HCT116 (cell line): ENCODE measurements around the gene NIBAN1. TPM values are rescaled to one million over a fixed set of nuclear protein-coding genes. Genes with fewer than 3 reads are reported as not detected.

ENCODE experiments used
- ATAC-seq: fragments of 200-7000 bp; cut with Tn5 transposase; 2 replicates; pipeline ENCODE4 v1.9.1; 2020; ENCODE audit warnings: mild to moderate bottlenecking, moderate library complexity
- BruUV-seq: library from RNA; stranded (reverse); fragments of 400-500 nt; replicated peaks from 2 replicates; lab custom pipeline; 2021; lab: Mats Ljungman, UMichigan
- CTCF ChIA-PET: fragments of 300-600 bp; sonication (Branson Sonifier 250); formaldehyde crosslinking; loops from one replicate; lab custom pipeline; 2021; ENCODE audit warnings: antibody characterized with exemption; lab: Charles Lee
- POLR2A ChIA-PET: fragments of 300-600, 350-600 bp; sonication (Branson Sonifier 250); formaldehyde crosslinking; loops from one replicate; lab custom pipeline; 2021; ENCODE audit warnings: antibody characterized with exemption; lab: Charles Lee
- RAD21 ChIA-PET, 2 experiments: fragments of 300-600 bp; sonication (Branson Sonifier 250); formaldehyde crosslinking; loops; one replicate each; lab custom pipeline; 2023; ENCODE audit warnings: low total read pairs in 2 of 2; ENCODE audit not compliant: uncharacterized antibody in 2 of 2, unreplicated experiment in 2 of 2, low non-redundant PET in 1 of 2; lab: Charles Lee
- DNase-seq: peaks from one replicate; pipeline ENCODE4 v3.0.0-alpha.2; 2010; ENCODE audit warnings: low read depth, low spot score
- H2AFZ ChIP-seq: fragments of 200-600 bp; shearing (Covaris generic), sonication (generic); 2 replicates; pipeline ENCODE4 v1.6.1; 2017; ENCODE audit warnings: low read depth, mixed run types, mixed read lengths, antibody characterized with exemption, low read length; ENCODE audit not compliant: poor library complexity, severe bottlenecking
- H3K27ac ChIP-seq: 2 replicates; pipeline ENCODE4 v1.5.1; 2012; ENCODE audit warnings: low read depth, low read length
- H3K27me3 ChIP-seq: fragments of 200-600 bp; sonication (generic); 2 replicates; pipeline ENCODE4 v1.6.1; 2016; ENCODE audit warnings: mixed run types, low read length, mixed read lengths; ENCODE audit not compliant: insufficient read depth
- H3K36me3 ChIP-seq, 2 experiments: fragments of 200-500 bp in 1 of 2; fragments of 200-600 bp in 1 of 2; sonication (Bioruptor generic) in 1 of 2; sonication (generic) in 1 of 2; 2 replicates each; pipeline versions ENCODE4 v1.5.1 to v1.6.1; 2014 to 2016; ENCODE audit warnings: low read length in 2 of 2, inconsistent platforms in 1 of 2, mixed read lengths in 1 of 2, mixed run types in 1 of 2; ENCODE audit not compliant: insufficient read depth in 2 of 2, control insufficient read depth in 1 of 2
- H3K4me1 ChIP-seq, 2 experiments: fragments of 200-600 bp in 1 of 2; sonication (generic) in 1 of 2; 2 replicates each; pipeline versions ENCODE4 v1.5.1 to v1.6.1; 2012 to 2017; ENCODE audit warnings: low read length in 2 of 2, inconsistent platforms in 1 of 2, mild to moderate bottlenecking in 1 of 2, mixed read lengths in 1 of 2, mixed run types in 1 of 2, moderate library complexity in 1 of 2; ENCODE audit not compliant: insufficient read depth in 2 of 2, control insufficient read depth in 1 of 2
- H3K4me2 ChIP-seq: fragments of 200-600 bp; sonication (generic); 2 replicates; pipeline ENCODE4 v1.6.1; 2017; ENCODE audit warnings: mixed run types, low read length, mixed read lengths
- H3K4me3 ChIP-seq, 2 experiments: fragments of 200-600 bp in 1 of 2; sonication (generic) in 1 of 2; replicated peaks in 1 of 2; 2 replicates each; pipeline ENCODE4 v1.5.1; 2011 to 2016; ENCODE audit warnings: low read length in 2 of 2, control low read depth in 1 of 2, low read depth in 1 of 2, mild to moderate bottlenecking in 1 of 2, mixed read lengths in 1 of 2, mixed run types in 1 of 2
- H3K79me2 ChIP-seq: fragments of 200-600 bp; sonication (generic); 2 replicates; pipeline ENCODE4 v1.6.1; 2017; ENCODE audit warnings: mild to moderate bottlenecking, mixed run types, low read length, moderate library complexity, mixed read lengths; ENCODE audit not compliant: insufficient read depth
- H3K9ac ChIP-seq: fragments of 200-600 bp; sonication (generic); 2 replicates; pipeline ENCODE4 v1.6.1; 2016; ENCODE audit warnings: low read length, mixed read lengths
- H3K9me2 ChIP-seq: fragments of 200-600 bp; sonication (generic), shearing (Covaris generic); 2 replicates; pipeline ENCODE4 v1.6.1; 2017; ENCODE audit warnings: mixed run types, mild to moderate bottlenecking, moderate library complexity; ENCODE audit not compliant: insufficient read depth
- H3K9me3 ChIP-seq, 2 experiments: fragments of 200-500 bp in 1 of 2; fragments of 200-600 bp in 1 of 2; sonication (Bioruptor generic) in 1 of 2; sonication (generic) in 1 of 2; 2 replicates each; pipeline ENCODE4 v1.6.1; 2014 to 2017; ENCODE audit warnings: low read length in 2 of 2, mixed read lengths in 2 of 2, inconsistent platforms in 1 of 2, low read depth in 1 of 2, mild to moderate bottlenecking in 1 of 2, mixed run types in 1 of 2, moderate library complexity in 1 of 2; ENCODE audit not compliant: control insufficient read depth in 1 of 2, insufficient read depth in 1 of 2
- H4K20me1 ChIP-seq: fragments of 200-600 bp; sonication (generic), shearing (Covaris generic); 2 replicates; pipeline ENCODE4 v1.6.1; 2017; ENCODE audit warnings: mixed run types, mild to moderate bottlenecking, moderate library complexity; ENCODE audit not compliant: insufficient read depth
- CEBPB ChIP-seq: IDR thresholded peaks from 2 replicates; pipeline ENCODE4 v1.6.1; 2012; ENCODE audit warnings: low read depth
- EGR1 ChIP-seq: IDR thresholded peaks from 2 replicates; pipeline ENCODE4 v1.6.1; 2012; ENCODE audit warnings: low read depth
- ELF1 ChIP-seq: IDR thresholded peaks from 2 replicates; pipeline ENCODE4 v1.6.1; 2012; ENCODE audit warnings: low read depth, borderline replicate concordance
- EZH2 ChIP-seq: fragments of 200-600 bp; sonication (generic); IDR thresholded peaks from 2 replicates; pipeline ENCODE4 v1.6.1; 2017; ENCODE audit warnings: antibody characterized with exemption, mixed run types
- EZH2phosphoT487 ChIP-seq: fragments of 200-600 bp; IDR thresholded peaks from 2 replicates; pipeline ENCODE4 v1.6.1; 2018; ENCODE audit warnings: antibody characterized with exemption, borderline replicate concordance
- FOSL1 ChIP-seq: IDR thresholded peaks from 2 replicates; pipeline ENCODE4 v1.6.1; 2012; ENCODE audit warnings: low read depth
- JUND ChIP-seq: IDR thresholded peaks from 2 replicates; pipeline ENCODE4 v1.6.1; 2012
- MAX ChIP-seq: IDR thresholded peaks from 2 replicates; pipeline ENCODE4 v1.6.1; 2012
- RAD21 ChIP-seq: IDR thresholded peaks from 2 replicates; pipeline ENCODE4 v1.6.1; 2012; ENCODE audit warnings: low read depth, mild to moderate bottlenecking
- SIN3A ChIP-seq: IDR thresholded peaks from 2 replicates; pipeline ENCODE4 v1.6.1; 2012; ENCODE audit warnings: low read depth
- SP1 ChIP-seq: IDR thresholded peaks from 2 replicates; pipeline ENCODE4 v1.6.1; 2012; ENCODE audit warnings: low read depth
- YY1 ChIP-seq: IDR thresholded peaks from 2 replicates; pipeline ENCODE4 v1.6.1; 2011; ENCODE audit warnings: low read length, low read depth, moderate library complexity, mild to moderate bottlenecking; ENCODE audit not compliant: insufficient replicate concordance; ENCODE audit errors: extremely low read depth
- ZFX ChIP-seq: fragments of 450-650 bp; IDR thresholded peaks from 2 replicates; pipeline ENCODE4 v1.6.1; 2017
- ZNF274 ChIP-seq: fragments of 200-500 bp; sonication (Bioruptor generic); IDR thresholded peaks from 2 replicates; pipeline ENCODE4 v1.6.1; 2014; ENCODE audit warnings: mild to moderate bottlenecking, low read depth, low read length, inconsistent platforms
- intact Hi-C: fragments of 100-400 bp; cut with micrococcal nuclease; formaldehyde crosslinking; loops from 2 replicates; pipeline ENCODE4 v1.10.0; 2022
- total RNA-seq: library from RNA; stranded (reverse); gene quantifications from one replicate; pipeline ENCODE4 v1.2.1, GENCODE V29; 2021; ENCODE audit not compliant: unreplicated experiment
- TF ChIP-seq, protein P1 (sequence below): IDR thresholded peaks from 2 replicates; pipeline ENCODE4 v1.6.1; 2012
- TF ChIP-seq, protein P2 (sequence below): IDR thresholded peaks from 2 replicates; pipeline ENCODE4 v1.6.1; 2011; ENCODE audit warnings: mild to moderate bottlenecking, low read length, moderate library complexity; ENCODE audit not compliant: insufficient replicate concordance; ENCODE audit errors: extremely low read depth
- TF ChIP-seq, protein P3 (sequence below), 3 experiments: fragments of 200-600 bp in 1 of 3; sonication (generic) in 1 of 3; IDR thresholded peaks in 2 of 3; conservative IDR thresholded peaks in 1 of 3; 2 replicates each; pipeline ENCODE4 v1.5.1; 2012 to 2017; ENCODE audit warnings: low read depth in 2 of 3, low read length in 2 of 3, antibody characterized with exemption in 1 of 3, borderline replicate concordance in 1 of 3, control low read depth in 1 of 3, mild to moderate bottlenecking in 1 of 3, mixed read lengths in 1 of 3, mixed run types in 1 of 3, moderate library complexity in 1 of 3; ENCODE audit not compliant: insufficient read depth in 1 of 3

NIBAN1 gene
- total RNA-seq, 1 experiment from 2014 or later, result 10.3 TPM

DNA sequence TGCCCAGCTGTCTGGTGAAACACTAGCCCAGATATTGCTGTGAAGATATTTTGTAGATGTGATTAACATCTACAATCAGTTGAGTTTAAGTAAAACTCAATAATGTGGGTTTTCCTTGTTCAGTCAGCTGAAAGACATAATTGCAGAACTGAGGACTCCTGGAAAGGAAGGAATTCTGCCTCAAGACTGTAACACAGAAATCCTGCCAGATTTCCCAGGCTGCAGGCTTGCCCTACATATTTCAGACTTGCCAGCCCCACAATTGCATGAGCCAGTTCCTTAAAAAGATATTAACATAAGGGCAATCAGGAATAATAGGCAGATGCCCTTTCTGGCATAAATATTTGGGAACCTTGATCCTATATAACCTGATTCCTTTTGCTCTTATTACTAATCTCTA, 14.2 kb upstream of the NIBAN1 start:
- no TSS peak for BruUV-seq
- TF ChIP-seq, protein P1, sequence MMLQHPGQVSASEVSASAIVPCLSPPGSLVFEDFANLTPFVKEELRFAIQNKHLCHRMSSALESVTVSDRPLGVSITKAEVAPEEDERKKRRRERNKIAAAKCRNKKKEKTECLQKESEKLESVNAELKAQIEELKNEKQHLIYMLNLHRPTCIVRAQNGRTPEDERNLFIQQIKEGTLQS, result no peak
- no peak for TF ChIP-seq JUND
- TF ChIP-seq MAX, result no peak
- TF ChIP-seq RAD21, result no peak
- TF ChIP-seq, protein P2, sequence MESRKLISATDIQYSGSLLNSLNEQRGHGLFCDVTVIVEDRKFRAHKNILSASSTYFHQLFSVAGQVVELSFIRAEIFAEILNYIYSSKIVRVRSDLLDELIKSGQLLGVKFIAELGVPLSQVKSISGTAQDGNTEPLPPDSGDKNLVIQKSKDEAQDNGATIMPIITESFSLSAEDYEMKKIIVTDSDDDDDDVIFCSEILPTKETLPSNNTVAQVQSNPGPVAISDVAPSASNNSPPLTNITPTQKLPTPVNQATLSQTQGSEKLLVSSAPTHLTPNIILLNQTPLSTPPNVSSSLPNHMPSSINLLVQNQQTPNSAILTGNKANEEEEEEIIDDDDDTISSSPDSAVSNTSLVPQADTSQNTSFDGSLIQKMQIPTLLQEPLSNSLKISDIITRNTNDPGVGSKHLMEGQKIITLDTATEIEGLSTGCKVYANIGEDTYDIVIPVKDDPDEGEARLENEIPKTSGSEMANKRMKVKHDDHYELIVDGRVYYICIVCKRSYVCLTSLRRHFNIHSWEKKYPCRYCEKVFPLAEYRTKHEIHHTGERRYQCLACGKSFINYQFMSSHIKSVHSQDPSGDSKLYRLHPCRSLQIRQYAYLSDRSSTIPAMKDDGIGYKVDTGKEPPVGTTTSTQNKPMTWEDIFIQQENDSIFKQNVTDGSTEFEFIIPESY, result no peak
- no peak for TF ChIP-seq ELF1
- TF ChIP-seq SP1, result no peak
- TF ChIP-seq YY1, result no peak
- no peak for TF ChIP-seq SIN3A
- TF ChIP-seq, protein P3, sequence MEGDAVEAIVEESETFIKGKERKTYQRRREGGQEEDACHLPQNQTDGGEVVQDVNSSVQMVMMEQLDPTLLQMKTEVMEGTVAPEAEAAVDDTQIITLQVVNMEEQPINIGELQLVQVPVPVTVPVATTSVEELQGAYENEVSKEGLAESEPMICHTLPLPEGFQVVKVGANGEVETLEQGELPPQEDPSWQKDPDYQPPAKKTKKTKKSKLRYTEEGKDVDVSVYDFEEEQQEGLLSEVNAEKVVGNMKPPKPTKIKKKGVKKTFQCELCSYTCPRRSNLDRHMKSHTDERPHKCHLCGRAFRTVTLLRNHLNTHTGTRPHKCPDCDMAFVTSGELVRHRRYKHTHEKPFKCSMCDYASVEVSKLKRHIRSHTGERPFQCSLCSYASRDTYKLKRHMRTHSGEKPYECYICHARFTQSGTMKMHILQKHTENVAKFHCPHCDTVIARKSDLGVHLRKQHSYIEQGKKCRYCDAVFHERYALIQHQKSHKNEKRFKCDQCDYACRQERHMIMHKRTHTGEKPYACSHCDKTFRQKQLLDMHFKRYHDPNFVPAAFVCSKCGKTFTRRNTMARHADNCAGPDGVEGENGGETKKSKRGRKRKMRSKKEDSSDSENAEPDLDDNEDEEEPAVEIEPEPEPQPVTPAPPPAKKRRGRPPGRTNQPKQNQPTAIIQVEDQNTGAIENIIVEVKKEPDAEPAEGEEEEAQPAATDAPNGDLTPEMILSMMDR (IDR thresholded peaks at IDR 0.05 in 2 of 3, conservative IDR thresholded peaks at IDR 0.05 in 1 of 3; ENCODE audit: borderline replicate concordance in 1 of 3, insufficient read depth in 1 of 3, low read depth in 2 of 3, low read length in 2 of 3), result no peak
- TF ChIP-seq EZH2phosphoT487, result no peak
- TF ChIP-seq ZFX, result no peak
- no peak for TF ChIP-seq ZNF274
- no peak for TF ChIP-seq EZH2
- TF ChIP-seq FOSL1, result no peak
- no peak for TF ChIP-seq EGR1
- TF ChIP-seq CEBPB, result no peak
- Histone ChIP-seq H2AFZ (no peak overlapping the region), H3K27ac (no peak overlapping the region), H3K4me2 (no peak overlapping the region), H3K4me1 (no peaks in the 10 kb centered on the region), H3K4me3 (no peak overlapping the region), H4K20me1 (no peaks in the 10 kb centered on the region), H3K36me3 (no peaks in the 10 kb centered on the region), H3K79me2 (no peaks in the 10 kb centered on the region), H3K9me2 (no peaks in the 10 kb centered on the region), H3K27me3 (no peaks in the 10 kb centered on the region), H3K9me3 (no peaks in the 10 kb centered on the region), H3K9ac (no peak overlapping the region)
- ChIA-PET CTCF (no interaction called here), POLR2A (no interaction called here), RAD21 (no interaction called here)
- intact Hi-C loops, result loop anchor here (5.0 to 10.0 kb wide), 2 partner anchors 169 to 686 kb away; partner anchors contain the start of genes SWT1 and TRMT1L
- no peak for ATAC-seq
- DNase-seq, result no peak
